ENCODE results near the gene NPHP3. TPM values are rescaled to one million over a fixed set of nuclear protein-coding genes. Genes with fewer than 3 reads are reported as not detected.

NPHP3 gene
- total and polyA plus RNA-seq, 7 donors = 4.2 to 76.2 (median 38.0) TPM

GRCh38 chr3:132654721-132655120 lies 67.5 kb downstream of the NPHP3 start:
- intact Hi-C loops (cut with DNase I) = no loop called here
- TF ChIP-seq EP300 (IDR thresholded peaks at IDR 0.05) (no peak), POLR2AphosphoS5 (IDR thresholded peaks at IDR 0.05) (no peak), POLR2A (IDR thresholded peaks at IDR 0.05) (no peak), CTCF (IDR thresholded peaks at IDR 0.05) (no peak)
- Histone ChIP-seq H3K4me3 (no peak overlapping the region), H3K27ac (no peak overlapping the region), H3K9me3 (no peaks in the 10 kb centered on the region), H3K27me3 (no peaks in the 10 kb centered on the region), H3K36me3 (no peaks in the 10 kb centered on the region), H3K4me1 (peaks cover 0 to 13% (median 8%) of the 10 kb centered on the region in 4 donors)
- 75 to 91% methylated on average over 5 of the region's 5 CpGs for WGBS, 2 donors
- no peak for DNase-seq

- intact Hi-C loops (cut with DNase I) = no loop called here
- Histone ChIP-seq H3K36me3 (no peaks in the 10 kb centered on the region), H3K4me3 (no peak overlapping the region), H3K4me1 (peaks cover 0 to 13% (median 8%) of the 10 kb centered on the region in 4 donors), H3K27me3 (no peaks in the 10 kb centered on the region), H3K27ac (no peak overlapping the region), H3K9me3 (no peaks in the 10 kb centered on the region)
- 84 to 96% methylated on average over 2 of the region's 2 CpGs for WGBS, 2 donors
- DNase-seq = no peak
- TF ChIP-seq EP300 (IDR thresholded peaks at IDR 0.05) (no peak), POLR2AphosphoS5 (IDR thresholded peaks at IDR 0.05) (no peak), POLR2A (IDR thresholded peaks at IDR 0.05) (no peak), CTCF (IDR thresholded peaks at IDR 0.05) (no peak)
Measured at GRCh38 chr3:132654190-132654589, 68.0 kb downstream of the NPHP3 start.

GRCh38 chr3:132652640-132653270 lies 69.5 kb downstream of the NPHP3 start:
- H3K9me3 ChIP-seq = no peaks in the 10 kb centered on the region
- no peak for DNase-seq
- H3K27ac ChIP-seq = no peak overlapping the region
- WGBS, 2 donors = 81 to 88% methylated on average over 1 of the region's 1 CpG
- TF ChIP-seq EP300 (IDR thresholded peaks at IDR 0.05) (no peak), POLR2A (IDR thresholded peaks at IDR 0.05) (no peak), POLR2AphosphoS5 (IDR thresholded peaks at IDR 0.05) (no peak), CTCF (IDR thresholded peaks at IDR 0.05) (no peak)
- intact Hi-C loops (cut with DNase I) = no loop called here
- no peak overlapping the region for H3K4me3 ChIP-seq
- no peaks in the 10 kb centered on the region for H3K27me3 ChIP-seq
- no peaks in the 10 kb centered on the region for H3K36me3 ChIP-seq
- H3K4me1 ChIP-seq = peaks cover 0 to 6% (median 0%) of the 10 kb centered on the region in 4 donors

- TF ChIP-seq EP300 (IDR thresholded peaks at IDR 0.05) (no peak), POLR2AphosphoS5 (IDR thresholded peaks at IDR 0.05) (no peak), POLR2A (IDR thresholded peaks at IDR 0.05) (no peak), CTCF (IDR thresholded peaks at IDR 0.05) (no peak)
- no peak overlapping the region for H3K27ac ChIP-seq
- WGBS, 2 donors = 62 to 94% methylated on average over 1 of the region's 1 CpG
Measured at GRCh38 chr3:132650153-132650552, 72.1 kb downstream of the NPHP3 start.

GRCh38 chr3:132645058-132645457 lies 77.2 kb downstream of the NPHP3 start:
- Histone ChIP-seq H3K4me3 (no peak overlapping the region), H3K4me1 (no peaks in the 10 kb centered on the region), H3K27me3 (no peaks in the 10 kb centered on the region), H3K36me3 (peaks cover 0 to 4% (median 0%) of the 10 kb centered on the region in 4 donors), H3K9me3 (no peaks in the 10 kb centered on the region), H3K27ac (no peak overlapping the region)
- no peak for TF ChIP-seq EP300 (IDR thresholded peaks at IDR 0.05)
- TF ChIP-seq POLR2AphosphoS5 (IDR thresholded peaks at IDR 0.05) = no peak
- 92 to 98% methylated on average over 1 of the region's 1 CpG for WGBS, 2 donors
- DNase-seq = no peak
- intact Hi-C loops (cut with DNase I) = loop anchor here (10.0 kb wide), 1 partner anchor 290 kb away; no protein-coding TSS in a partner anchor

More at GRCh38 chr3:132650153-132650552, 72.1 kb downstream of the NPHP3 start:
- DNase-seq = no peak
- H3K4me3 ChIP-seq = no peak overlapping the region
- no peaks in the 10 kb centered on the region for H3K27me3 ChIP-seq
- H3K9me3 ChIP-seq = no peaks in the 10 kb centered on the region
- H3K4me1 ChIP-seq = peaks cover 0 to 6% (median 0%) of the 10 kb centered on the region in 4 donors
- H3K36me3 ChIP-seq = no peaks in the 10 kb centered on the region
- intact Hi-C loops (cut with DNase I) = no loop called here
